Keratinocyte (primary cell): ENCODE measurements around the gene SPTBN4. TPM values are rescaled to one million over a fixed set of nuclear protein-coding genes. Genes with fewer than 3 reads are reported as not detected.

ENCODE experiments used
- DNase-seq: peaks from one replicate; pipeline ENCODE4 v3.0.0-alpha.2; 2011; ENCODE audit warnings: low read depth, missing footprints, low spot score
- FAIRE-seq: peaks from 2 replicates; lab custom pipeline; 2011; peaks lifted over from hg19 to GRCh38; lab: Jason Lieb, UNC
- H2AFZ ChIP-seq: 2 replicates; pipeline ENCODE4 v1.6.0; 2012; ENCODE audit warnings: low read length, control low read depth, inconsistent platforms; ENCODE audit not compliant: control insufficient read depth
- H3K27ac ChIP-seq: 2 replicates; pipeline ENCODE4 v1.5.1; 2011; ENCODE audit warnings: low read length; ENCODE audit not compliant: control insufficient read depth, insufficient read depth
- H3K27me3 ChIP-seq: 3 replicates; pipeline ENCODE4 v1.6.0; 2011; ENCODE audit warnings: low read length; ENCODE audit not compliant: control insufficient read depth, insufficient read depth; ENCODE audit errors: extremely low read depth
- H3K36me3 ChIP-seq, 2 experiments: 2 replicates in 1 of 2; 3 replicates in 1 of 2; pipeline ENCODE4 v1.5.1; 2011; ENCODE audit warnings: low read length in 2 of 2, mild to moderate bottlenecking in 1 of 2; ENCODE audit not compliant: control insufficient read depth in 2 of 2, insufficient read depth in 2 of 2; ENCODE audit errors: extremely low read depth in 1 of 2
- H3K4me1 ChIP-seq: 3 replicates; pipeline ENCODE4 v1.5.1; 2011; ENCODE audit warnings: low read length; ENCODE audit not compliant: control insufficient read depth, insufficient read depth; ENCODE audit errors: extremely low read depth
- H3K4me2 ChIP-seq: 3 replicates; pipeline ENCODE4 v1.6.0; 2011; ENCODE audit warnings: low read depth, low read length; ENCODE audit not compliant: control insufficient read depth, insufficient read depth; ENCODE audit errors: extremely low read depth
- H3K4me3 ChIP-seq, 3 experiments: fragments of 200-600 bp in 1 of 3; sonication (generic) in 1 of 3; 2 replicates in 2 of 3; 3 replicates in 1 of 3; pipeline ENCODE4 v1.5.1; 2011 to 2016; ENCODE audit warnings: low read length in 3 of 3, mild to moderate bottlenecking in 3 of 3, control low read depth in 2 of 3, inconsistent platforms in 1 of 3, low read depth in 1 of 3, mixed read lengths in 1 of 3, mixed run types in 1 of 3, moderate library complexity in 1 of 3; ENCODE audit not compliant: control insufficient read depth in 2 of 3, insufficient read depth in 2 of 3; ENCODE audit errors: extremely low read depth in 1 of 3
- H3K79me2 ChIP-seq: 2 replicates; pipeline ENCODE4 v1.6.0; 2012; ENCODE audit warnings: low read length; ENCODE audit not compliant: control insufficient read depth, insufficient read depth
- H3K9ac ChIP-seq: 3 replicates; pipeline ENCODE4 v1.6.0; 2011; ENCODE audit warnings: low read length; ENCODE audit not compliant: control insufficient read depth, insufficient read depth; ENCODE audit errors: extremely low read depth
- H3K9me1 ChIP-seq: 3 replicates; pipeline ENCODE4 v1.6.0; 2011; ENCODE audit warnings: low read length; ENCODE audit not compliant: control insufficient read depth, insufficient read depth; ENCODE audit errors: extremely low read depth
- H3K9me3 ChIP-seq: 2 replicates; pipeline ENCODE4 v1.5.1; 2012; ENCODE audit warnings: low read depth, low read length; ENCODE audit not compliant: control insufficient read depth
- H4K20me1 ChIP-seq: 3 replicates; pipeline ENCODE4 v1.6.0; 2011; ENCODE audit warnings: low read length; ENCODE audit not compliant: control insufficient read depth, insufficient read depth; ENCODE audit errors: extremely low read depth
- EZH2 ChIP-seq: IDR thresholded peaks from one replicate; pipeline ENCODE4 v1.6.1; 2012; ENCODE audit warnings: inconsistent platforms, mild to moderate bottlenecking, low read length, moderate library complexity
- dilution Hi-C: fragments of 300-500 bp; cut with MboI; formaldehyde crosslinking; loops from one replicate; pipeline ENCODE4 v1.7.0; 2020; ENCODE audit warnings: low sequenced_read_pairs; ENCODE audit not compliant: extremely low pct_ligation_motif_present
- polyA plus RNA-seq, 5 experiments: library from polyadenylated mRNA; depleted of rRNA in 3 of 5; stranded (reverse) in 3 of 5; stranded (forward) in 1 of 5; unstranded in 1 of 5; fragments of >200 nt; gene quantifications; 1 replicate in 1 of 5; 2 replicates in 3 of 5; 3 replicates in 1 of 5; pipeline versions ENCODE4 v1.2.1 to v1.2.3, GENCODE V29; 2011 to 2012; ENCODE audit warnings: missing spikeins in 2 of 5, low read depth in 1 of 5, low replicate concordance in 1 of 5
- TF ChIP-seq, protein P1 (sequence below), 3 experiments: IDR thresholded peaks in 1 of 3; conservative IDR thresholded peaks in 1 of 3; optimal IDR thresholded peaks in 1 of 3; 2 replicates in 2 of 3; 3 replicates in 1 of 3; pipeline versions ENCODE3 to v1.5.1; 2011; ENCODE audit warnings: low read length in 3 of 3, mild to moderate bottlenecking in 3 of 3, moderate library complexity in 2 of 3, control low read depth in 1 of 3, inconsistent platforms in 1 of 3; ENCODE audit not compliant: insufficient read depth in 2 of 3; ENCODE audit errors: extremely low read depth in 1 of 3

Gene SPTBN4
- polyA plus RNA-seq, 1 donor (not counting 4 experiments of a cell fraction or from before 2014, with no cell fraction given): 0.17 TPM

DNA sequence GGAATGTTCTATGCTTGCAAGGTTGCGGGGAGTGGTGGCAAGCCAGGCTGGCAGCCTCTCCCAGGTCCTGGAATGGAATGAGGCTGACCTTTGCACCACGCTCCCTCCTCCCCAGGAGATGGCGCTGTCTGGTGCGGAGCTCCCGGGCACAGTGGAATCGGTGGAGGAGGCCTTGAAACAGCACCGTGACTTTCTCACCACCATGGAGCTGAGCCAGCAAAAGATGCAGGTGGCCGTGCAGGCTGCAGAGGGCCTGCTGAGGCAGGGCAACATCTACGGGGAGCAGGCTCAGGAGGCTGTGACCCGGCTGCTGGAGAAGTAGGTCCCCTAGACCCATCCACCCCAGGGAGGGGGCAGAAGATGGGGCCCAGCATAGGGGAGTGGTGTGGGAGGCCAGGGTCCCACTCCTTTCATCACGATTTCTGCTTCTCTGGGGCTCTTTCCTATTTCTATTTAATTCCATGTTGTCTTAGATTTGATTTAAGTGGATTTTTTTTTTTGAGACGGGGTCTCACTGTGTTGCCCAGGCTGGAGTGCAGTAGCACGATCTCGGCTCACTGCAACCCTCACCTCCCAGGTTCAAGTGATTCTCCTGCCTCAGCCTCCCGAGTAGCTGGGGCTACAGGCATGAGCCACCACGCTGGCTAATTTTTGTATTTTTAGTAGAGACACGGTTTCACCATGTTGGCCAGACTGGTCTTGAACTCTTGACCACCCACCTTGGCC is 56.7 kb downstream of the SPTBN4 start:
- no peaks in the 10 kb centered on the region for H3K9me3 ChIP-seq
- no peaks in the 10 kb centered on the region for H3K79me2 ChIP-seq
- no peaks in the 10 kb centered on the region for H3K36me3 ChIP-seq
- no peak overlapping the region for H2AFZ ChIP-seq
- H3K27me3 ChIP-seq: peaks cover 12% of the 10 kb centered on the region
- H3K4me1 ChIP-seq: no peaks in the 10 kb centered on the region
- H3K4me3 ChIP-seq: no peak overlapping the region
- DNase-seq: no peak
- FAIRE-seq: no peak
- dilution Hi-C loops: no loop called here
- H3K9ac ChIP-seq: no peak overlapping the region
- no peaks in the 10 kb centered on the region for H3K9me1 ChIP-seq
- no peak overlapping the region for H3K4me2 ChIP-seq
- H3K27ac ChIP-seq: no peak overlapping the region
- H4K20me1 ChIP-seq: no peaks in the 10 kb centered on the region
- TF ChIP-seq EZH2: no peak
- TF ChIP-seq, protein P1, sequence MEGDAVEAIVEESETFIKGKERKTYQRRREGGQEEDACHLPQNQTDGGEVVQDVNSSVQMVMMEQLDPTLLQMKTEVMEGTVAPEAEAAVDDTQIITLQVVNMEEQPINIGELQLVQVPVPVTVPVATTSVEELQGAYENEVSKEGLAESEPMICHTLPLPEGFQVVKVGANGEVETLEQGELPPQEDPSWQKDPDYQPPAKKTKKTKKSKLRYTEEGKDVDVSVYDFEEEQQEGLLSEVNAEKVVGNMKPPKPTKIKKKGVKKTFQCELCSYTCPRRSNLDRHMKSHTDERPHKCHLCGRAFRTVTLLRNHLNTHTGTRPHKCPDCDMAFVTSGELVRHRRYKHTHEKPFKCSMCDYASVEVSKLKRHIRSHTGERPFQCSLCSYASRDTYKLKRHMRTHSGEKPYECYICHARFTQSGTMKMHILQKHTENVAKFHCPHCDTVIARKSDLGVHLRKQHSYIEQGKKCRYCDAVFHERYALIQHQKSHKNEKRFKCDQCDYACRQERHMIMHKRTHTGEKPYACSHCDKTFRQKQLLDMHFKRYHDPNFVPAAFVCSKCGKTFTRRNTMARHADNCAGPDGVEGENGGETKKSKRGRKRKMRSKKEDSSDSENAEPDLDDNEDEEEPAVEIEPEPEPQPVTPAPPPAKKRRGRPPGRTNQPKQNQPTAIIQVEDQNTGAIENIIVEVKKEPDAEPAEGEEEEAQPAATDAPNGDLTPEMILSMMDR (optimal IDR thresholded peaks at IDR 0.05 in 1 of 3, IDR thresholded peaks at IDR 0.05 in 1 of 3, conservative IDR thresholded peaks at IDR 0.05 in 1 of 3; ENCODE audit: extremely low read depth in 1 of 3, insufficient read depth in 2 of 3, low read length in 3 of 3): peak; percentile 78 to 97 (median 89)

DNA sequence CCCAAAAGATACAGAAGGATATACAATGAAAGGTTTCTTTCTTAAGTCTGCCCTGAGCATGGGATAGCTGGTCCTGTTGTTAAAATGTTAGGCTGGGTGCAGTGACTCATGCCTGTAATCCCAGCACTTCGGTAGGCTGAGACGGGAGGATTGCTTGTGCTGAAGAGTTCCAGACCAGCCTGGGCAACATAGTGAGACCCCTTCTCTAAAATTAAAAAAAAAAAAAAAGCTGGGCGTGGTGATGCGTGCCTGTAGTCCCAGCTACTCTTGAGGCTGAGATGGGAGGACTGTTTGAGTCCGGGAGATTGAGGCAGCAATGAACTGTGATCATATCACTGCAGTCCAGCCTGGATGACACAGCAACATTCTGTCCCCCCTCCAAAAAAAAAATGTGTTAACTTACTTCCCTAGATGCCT is 57.3 kb downstream of the SPTBN4 start:
- H3K9me1 ChIP-seq: no peaks in the 10 kb centered on the region
- H3K4me2 ChIP-seq: no peak overlapping the region
- H3K27ac ChIP-seq: no peak overlapping the region
- no peak overlapping the region for H3K4me3 ChIP-seq
- H3K4me1 ChIP-seq: no peaks in the 10 kb centered on the region
- DNase-seq: no peak
- H3K9me3 ChIP-seq: no peaks in the 10 kb centered on the region
- H3K9ac ChIP-seq: no peak overlapping the region
- no peaks in the 10 kb centered on the region for H3K79me2 ChIP-seq
- H3K27me3 ChIP-seq: peaks cover 9% of the 10 kb centered on the region
- dilution Hi-C loops: no loop called here
- H4K20me1 ChIP-seq: no peaks in the 10 kb centered on the region
- no peaks in the 10 kb centered on the region for H3K36me3 ChIP-seq
- no peak for TF ChIP-seq EZH2
- TF ChIP-seq, protein P1 (optimal IDR thresholded peaks at IDR 0.05 in 1 of 3, IDR thresholded peaks at IDR 0.05 in 1 of 3, conservative IDR thresholded peaks at IDR 0.05 in 1 of 3; ENCODE audit: extremely low read depth in 1 of 3, insufficient read depth in 2 of 3, low read length in 3 of 3): no peak
- no peak overlapping the region for H2AFZ ChIP-seq
- FAIRE-seq: no peak
